NB4 (cell line): ENCODE data around the gene BRSK2.

Experiments used
- POLR2A ChIP-seq: IDR thresholded peaks from 2 replicates; pipeline ENCODE4 v1.6.1; 2011; ENCODE audit warnings: mild to moderate bottlenecking; ENCODE audit not compliant: insufficient read length; ENCODE audit errors: extremely low read depth
- TF ChIP-seq, protein P1 (sequence below): IDR thresholded peaks from one replicate; pipeline ENCODE4 v1.5.1; 2012; ENCODE audit warnings: low read depth, low read length

DNA sequence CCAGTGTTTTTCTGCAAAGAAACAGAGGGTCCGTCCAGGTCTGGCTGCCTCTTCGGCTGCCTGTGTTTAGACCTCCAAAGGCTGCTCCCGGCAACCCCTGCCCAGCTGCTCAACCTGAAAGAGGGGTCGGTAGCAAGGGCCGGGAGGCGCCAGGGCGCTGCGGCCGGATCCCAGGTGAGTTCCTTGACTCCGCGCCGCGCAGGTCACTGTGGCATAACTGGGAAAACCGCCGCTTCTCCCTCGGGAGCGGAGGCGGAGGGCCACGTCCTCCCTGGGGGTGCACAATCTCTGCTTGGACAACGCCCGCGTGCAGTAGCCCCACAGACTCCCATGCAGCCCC, 1.0 kb upstream of the BRSK2 start:
- no peak for TF ChIP-seq POLR2A
- TF ChIP-seq, protein P1, sequence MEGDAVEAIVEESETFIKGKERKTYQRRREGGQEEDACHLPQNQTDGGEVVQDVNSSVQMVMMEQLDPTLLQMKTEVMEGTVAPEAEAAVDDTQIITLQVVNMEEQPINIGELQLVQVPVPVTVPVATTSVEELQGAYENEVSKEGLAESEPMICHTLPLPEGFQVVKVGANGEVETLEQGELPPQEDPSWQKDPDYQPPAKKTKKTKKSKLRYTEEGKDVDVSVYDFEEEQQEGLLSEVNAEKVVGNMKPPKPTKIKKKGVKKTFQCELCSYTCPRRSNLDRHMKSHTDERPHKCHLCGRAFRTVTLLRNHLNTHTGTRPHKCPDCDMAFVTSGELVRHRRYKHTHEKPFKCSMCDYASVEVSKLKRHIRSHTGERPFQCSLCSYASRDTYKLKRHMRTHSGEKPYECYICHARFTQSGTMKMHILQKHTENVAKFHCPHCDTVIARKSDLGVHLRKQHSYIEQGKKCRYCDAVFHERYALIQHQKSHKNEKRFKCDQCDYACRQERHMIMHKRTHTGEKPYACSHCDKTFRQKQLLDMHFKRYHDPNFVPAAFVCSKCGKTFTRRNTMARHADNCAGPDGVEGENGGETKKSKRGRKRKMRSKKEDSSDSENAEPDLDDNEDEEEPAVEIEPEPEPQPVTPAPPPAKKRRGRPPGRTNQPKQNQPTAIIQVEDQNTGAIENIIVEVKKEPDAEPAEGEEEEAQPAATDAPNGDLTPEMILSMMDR = no peak
